ENCODE data around the gene REPIN1.
A peak's percentile ranks its signal among the peaks of the same experiment; 100 is the strongest.

REPIN1 gene

GRCh38 chr7:150368096-150368883 is at the start of gene REPIN1:
REPIN1 (plus strand) TSS chr7:150368822; CDS start chr7:150369712, 890 bp downstream.
- H3K27me3 ChIP-seq (replicated peaks; ENCODE audit: control insufficient read depth, insufficient read depth, low read length) = no peaks in the 10 kb centered on the region
- H3K4me1 ChIP-seq (ENCODE audit: control insufficient read depth, insufficient read depth, low read length) = peaks cover 23% of the 10 kb centered on the region
- peak within 1 kb of the TSS; percentile 93 for H3K9ac ChIP-seq (ENCODE audit: low read length)
- peak within 1 kb of the TSS; percentile 97 for H3K4me3 ChIP-seq (ENCODE audit: low read length)
- DNase-seq (ENCODE audit: low read depth) = peak; percentile 87
- H3K36me3 ChIP-seq (ENCODE audit: control insufficient read depth, insufficient read depth, low read length, severe bottlenecking) = peaks cover 10% of the 10 kb centered on the region
- no peaks in the 10 kb centered on the region for H3K9me3 ChIP-seq (ENCODE audit: control insufficient read depth, low read length)

DNA sequence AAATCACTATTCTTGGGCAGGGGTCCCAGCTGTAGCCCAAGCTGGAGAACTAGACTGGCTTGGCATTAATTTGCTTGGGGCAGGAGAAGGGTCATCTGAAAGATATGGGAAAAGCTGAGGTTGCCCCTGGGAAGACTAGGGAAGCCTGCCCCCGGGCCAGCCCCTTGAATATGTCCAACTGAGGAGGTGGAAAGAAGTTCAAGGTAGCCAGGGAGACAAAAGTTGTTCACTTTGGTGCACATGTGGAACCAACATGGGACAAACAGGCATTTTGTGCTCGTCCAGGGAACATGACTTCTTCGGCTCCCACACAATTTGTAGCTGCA is 46.9 kb upstream of the REPIN1 start:
- no peak for DNase-seq (ENCODE audit: low read depth)
- Histone ChIP-seq H3K27me3 (replicated peaks; ENCODE audit: control insufficient read depth, insufficient read depth, low read length) (peaks cover 11% of the 10 kb centered on the region), H3K9me3 (ENCODE audit: control insufficient read depth, low read length) (no peaks in the 10 kb centered on the region), H3K36me3 (ENCODE audit: control insufficient read depth, insufficient read depth, low read length, severe bottlenecking) (no peaks in the 10 kb centered on the region), H3K4me1 (ENCODE audit: control insufficient read depth, insufficient read depth, low read length) (peaks cover 26% of the 10 kb centered on the region), H3K4me3 (ENCODE audit: low read length) (no peak overlapping the region), H3K9ac (ENCODE audit: low read length) (no peak overlapping the region)

DNA sequence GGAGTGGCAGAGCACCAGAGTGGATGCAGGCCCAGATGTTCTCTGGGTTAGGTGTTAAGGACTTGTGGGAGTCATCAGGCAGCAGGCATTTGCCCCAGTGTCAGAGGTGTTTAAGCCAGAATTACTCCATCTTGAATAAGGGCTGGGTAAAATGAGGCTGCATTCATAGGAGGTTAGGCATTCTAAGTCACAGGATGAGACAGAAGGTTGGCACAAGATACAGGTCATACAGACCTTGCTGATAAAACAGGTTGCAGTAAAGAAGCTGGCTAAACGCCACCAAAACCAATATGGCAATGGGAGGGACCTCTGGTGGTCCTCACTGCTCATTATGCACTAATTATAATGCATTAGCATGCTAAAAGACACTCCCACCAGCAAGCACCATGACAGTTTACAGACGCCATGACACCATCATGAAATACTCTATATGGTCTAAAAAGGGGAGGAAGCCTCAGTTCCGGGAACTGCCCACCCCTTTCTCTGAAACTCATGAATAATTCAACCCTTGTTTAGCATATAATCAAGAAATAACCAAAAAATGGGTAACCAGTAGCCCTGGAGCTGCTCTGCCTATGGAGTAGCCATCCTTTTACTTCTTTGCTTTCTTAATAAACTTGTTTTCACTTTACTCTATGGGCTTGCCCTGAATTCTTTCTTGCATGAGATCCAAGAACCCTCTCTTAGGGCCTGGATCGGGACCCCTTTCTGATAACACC is 46.3 kb upstream of the REPIN1 start:
- Histone ChIP-seq H3K9ac (ENCODE audit: low read length) (no peak overlapping the region), H3K4me3 (ENCODE audit: low read length) (no peak overlapping the region)

GRCh38 chr7:150322833-150323681 is 45.6 kb upstream of the REPIN1 start, which contains the start of the genes ACTR3C and LRRC61:
ACTR3C (minus strand) TSS chr7:150323545; CDS start chr7:150295296, 28,249 bp downstream.
LRRC61 (plus strand) TSS chr7:150323355; CDS start chr7:150336862, 13,507 bp downstream.
- H3K36me3 ChIP-seq (ENCODE audit: control insufficient read depth, insufficient read depth, low read length, severe bottlenecking) = no peaks in the 10 kb centered on the region
- peaks cover 11% of the 10 kb centered on the region for H3K27me3 ChIP-seq (replicated peaks; ENCODE audit: control insufficient read depth, insufficient read depth, low read length)
- DNase-seq (ENCODE audit: low read depth) = no peak
- no peak within 1 kb of the TSS for H3K9ac ChIP-seq (ENCODE audit: low read length)
- H3K9me3 ChIP-seq (ENCODE audit: control insufficient read depth, low read length) = no peaks in the 10 kb centered on the region
- peaks cover 23% of the 10 kb centered on the region for H3K4me1 ChIP-seq (ENCODE audit: control insufficient read depth, insufficient read depth, low read length)
- H3K4me3 ChIP-seq (ENCODE audit: low read length) = peak within 1 kb of the TSS; percentile 64

More for the DNA sequence above, 46.3 kb upstream of the REPIN1 start:
- Histone ChIP-seq H3K36me3 (ENCODE audit: control insufficient read depth, insufficient read depth, low read length, severe bottlenecking) (no peaks in the 10 kb centered on the region), H3K9me3 (ENCODE audit: control insufficient read depth, low read length) (no peaks in the 10 kb centered on the region), H3K27me3 (replicated peaks; ENCODE audit: control insufficient read depth, insufficient read depth, low read length) (peaks cover 11% of the 10 kb centered on the region), H3K4me1 (ENCODE audit: control insufficient read depth, insufficient read depth, low read length) (peaks cover 26% of the 10 kb centered on the region)
- DNase-seq (ENCODE audit: low read depth) = no peak

GRCh38 chr7:150323682-150324372 is 44.8 kb upstream of the REPIN1 start:
- no peak for DNase-seq (ENCODE audit: low read depth)
- H3K27me3 ChIP-seq (replicated peaks; ENCODE audit: control insufficient read depth, insufficient read depth, low read length) = peaks cover 11% of the 10 kb centered on the region
- no peaks in the 10 kb centered on the region for H3K36me3 ChIP-seq (ENCODE audit: control insufficient read depth, insufficient read depth, low read length, severe bottlenecking)
- H3K9me3 ChIP-seq (ENCODE audit: control insufficient read depth, low read length) = no peaks in the 10 kb centered on the region
- peak overlapping the region; percentile 64 for H3K4me3 ChIP-seq (ENCODE audit: low read length)
- H3K4me1 ChIP-seq (ENCODE audit: control insufficient read depth, insufficient read depth, low read length) = peaks cover 23% of the 10 kb centered on the region
- no peak overlapping the region for H3K9ac ChIP-seq (ENCODE audit: low read length)

GRCh38 chr7:150324373-150324961 is 44.2 kb upstream of the REPIN1 start:
- no peak for DNase-seq (ENCODE audit: low read depth)
- H3K9me3 ChIP-seq (ENCODE audit: control insufficient read depth, low read length) = no peaks in the 10 kb centered on the region
- no peak overlapping the region for H3K4me3 ChIP-seq (ENCODE audit: low read length)
- H3K36me3 ChIP-seq (ENCODE audit: control insufficient read depth, insufficient read depth, low read length, severe bottlenecking) = no peaks in the 10 kb centered on the region
- H3K9ac ChIP-seq (ENCODE audit: low read length) = no peak overlapping the region
- peaks cover 11% of the 10 kb centered on the region for H3K27me3 ChIP-seq (replicated peaks; ENCODE audit: control insufficient read depth, insufficient read depth, low read length)
- H3K4me1 ChIP-seq (ENCODE audit: control insufficient read depth, insufficient read depth, low read length) = peaks cover 23% of the 10 kb centered on the region

DNA sequence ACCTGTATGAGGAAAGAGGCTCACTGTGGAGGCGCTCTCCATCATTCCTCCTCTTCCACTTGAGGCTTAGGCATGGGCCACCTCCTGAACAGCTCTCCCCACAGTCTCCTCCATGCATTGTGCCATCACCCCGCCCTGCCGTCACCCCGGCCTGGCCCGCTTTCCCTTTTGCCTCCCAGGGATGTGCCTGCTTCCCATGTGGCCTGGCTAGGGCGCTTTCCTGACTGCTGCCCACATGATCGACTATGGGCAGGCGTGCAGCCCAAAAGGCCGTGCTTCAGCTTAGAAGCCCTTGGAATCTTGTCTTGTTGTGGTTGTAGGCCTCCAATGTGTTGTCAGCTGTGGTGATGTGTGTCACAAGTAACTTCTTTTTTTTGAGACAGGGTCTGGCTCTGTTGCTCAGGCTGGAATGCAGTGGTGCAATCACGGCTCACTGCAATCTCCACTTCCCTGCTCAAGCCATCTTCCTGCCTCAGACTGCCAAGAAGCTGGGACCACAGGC is 43.5 kb upstream of the REPIN1 start:
- DNase-seq (ENCODE audit: low read depth) = no peak
- Histone ChIP-seq H3K9me3 (ENCODE audit: control insufficient read depth, low read length) (no peaks in the 10 kb centered on the region), H3K9ac (ENCODE audit: low read length) (no peak overlapping the region), H3K4me1 (ENCODE audit: control insufficient read depth, insufficient read depth, low read length) (peaks cover 23% of the 10 kb centered on the region), H3K27me3 (replicated peaks; ENCODE audit: control insufficient read depth, insufficient read depth, low read length) (peaks cover 11% of the 10 kb centered on the region), H3K4me3 (ENCODE audit: low read length) (no peak overlapping the region), H3K36me3 (ENCODE audit: control insufficient read depth, insufficient read depth, low read length, severe bottlenecking) (no peaks in the 10 kb centered on the region)

- H3K9ac ChIP-seq (ENCODE audit: low read length) = no peak overlapping the region
- no peaks in the 10 kb centered on the region for H3K36me3 ChIP-seq (ENCODE audit: control insufficient read depth, insufficient read depth, low read length, severe bottlenecking)
- peaks cover 23% of the 10 kb centered on the region for H3K4me1 ChIP-seq (ENCODE audit: control insufficient read depth, insufficient read depth, low read length)
- H3K9me3 ChIP-seq (ENCODE audit: control insufficient read depth, low read length) = no peaks in the 10 kb centered on the region
- H3K4me3 ChIP-seq (ENCODE audit: low read length) = no peak overlapping the region
- peaks cover 16% of the 10 kb centered on the region for H3K27me3 ChIP-seq (replicated peaks; ENCODE audit: control insufficient read depth, insufficient read depth, low read length)
- DNase-seq (ENCODE audit: low read depth) = no peak
These were observed 42.7 kb upstream of the REPIN1 start for GRCh38 chr7:150325901-150326300.

- H3K9ac ChIP-seq (ENCODE audit: low read length) = no peak overlapping the region
- no peaks in the 10 kb centered on the region for H3K36me3 ChIP-seq (ENCODE audit: control insufficient read depth, insufficient read depth, low read length, severe bottlenecking)
- no peaks in the 10 kb centered on the region for H3K9me3 ChIP-seq (ENCODE audit: control insufficient read depth, low read length)
- H3K4me1 ChIP-seq (ENCODE audit: control insufficient read depth, insufficient read depth, low read length) = peaks cover 23% of the 10 kb centered on the region
- H3K4me3 ChIP-seq (ENCODE audit: low read length) = no peak overlapping the region
- peaks cover 16% of the 10 kb centered on the region for H3K27me3 ChIP-seq (replicated peaks; ENCODE audit: control insufficient read depth, insufficient read depth, low read length)
- no peak for DNase-seq (ENCODE audit: low read depth)
These were observed 41.9 kb upstream of the REPIN1 start for GRCh38 chr7:150326657-150327268.

DNA sequence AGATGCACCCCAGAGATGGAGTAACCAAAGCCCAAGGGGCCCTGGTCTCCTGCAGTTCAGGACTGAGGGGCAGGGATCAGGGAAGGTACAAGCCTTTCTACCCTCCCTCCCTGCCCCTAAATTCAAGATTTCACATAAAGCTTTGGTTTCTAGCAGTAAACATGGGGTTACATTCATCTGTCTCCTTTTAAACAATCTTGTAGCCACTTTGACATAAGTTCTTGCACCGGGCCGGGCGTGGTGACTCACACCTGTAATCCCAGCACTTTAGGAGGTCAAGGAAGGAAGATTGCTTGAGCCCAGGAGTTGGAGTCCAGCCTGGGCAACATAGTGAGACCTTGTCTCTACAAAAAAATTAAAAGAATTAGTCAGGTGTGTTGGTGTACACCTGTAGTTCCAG is 41.3 kb upstream of the REPIN1 start:
- no peaks in the 10 kb centered on the region for H3K9me3 ChIP-seq (ENCODE audit: control insufficient read depth, low read length)
- H3K36me3 ChIP-seq (ENCODE audit: control insufficient read depth, insufficient read depth, low read length, severe bottlenecking) = no peaks in the 10 kb centered on the region
- peaks cover 23% of the 10 kb centered on the region for H3K4me1 ChIP-seq (ENCODE audit: control insufficient read depth, insufficient read depth, low read length)
- H3K4me3 ChIP-seq (ENCODE audit: low read length) = no peak overlapping the region
- peaks cover 15% of the 10 kb centered on the region for H3K27me3 ChIP-seq (replicated peaks; ENCODE audit: control insufficient read depth, insufficient read depth, low read length)
- H3K9ac ChIP-seq (ENCODE audit: low read length) = no peak overlapping the region
- no peak for DNase-seq (ENCODE audit: low read depth)
